ENCODE measurements around the gene FAAP24.
"Not testable (repeated sequence)": the region's sequence is repeated elsewhere in the genome, so short reads cannot be mapped to it uniquely, and the experiment has no call there.

Gene FAAP24, protein sequence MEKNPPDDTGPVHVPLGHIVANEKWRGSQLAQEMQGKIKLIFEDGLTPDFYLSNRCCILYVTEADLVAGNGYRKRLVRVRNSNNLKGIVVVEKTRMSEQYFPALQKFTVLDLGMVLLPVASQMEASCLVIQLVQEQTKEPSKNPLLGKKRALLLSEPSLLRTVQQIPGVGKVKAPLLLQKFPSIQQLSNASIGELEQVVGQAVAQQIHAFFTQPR

DNA sequence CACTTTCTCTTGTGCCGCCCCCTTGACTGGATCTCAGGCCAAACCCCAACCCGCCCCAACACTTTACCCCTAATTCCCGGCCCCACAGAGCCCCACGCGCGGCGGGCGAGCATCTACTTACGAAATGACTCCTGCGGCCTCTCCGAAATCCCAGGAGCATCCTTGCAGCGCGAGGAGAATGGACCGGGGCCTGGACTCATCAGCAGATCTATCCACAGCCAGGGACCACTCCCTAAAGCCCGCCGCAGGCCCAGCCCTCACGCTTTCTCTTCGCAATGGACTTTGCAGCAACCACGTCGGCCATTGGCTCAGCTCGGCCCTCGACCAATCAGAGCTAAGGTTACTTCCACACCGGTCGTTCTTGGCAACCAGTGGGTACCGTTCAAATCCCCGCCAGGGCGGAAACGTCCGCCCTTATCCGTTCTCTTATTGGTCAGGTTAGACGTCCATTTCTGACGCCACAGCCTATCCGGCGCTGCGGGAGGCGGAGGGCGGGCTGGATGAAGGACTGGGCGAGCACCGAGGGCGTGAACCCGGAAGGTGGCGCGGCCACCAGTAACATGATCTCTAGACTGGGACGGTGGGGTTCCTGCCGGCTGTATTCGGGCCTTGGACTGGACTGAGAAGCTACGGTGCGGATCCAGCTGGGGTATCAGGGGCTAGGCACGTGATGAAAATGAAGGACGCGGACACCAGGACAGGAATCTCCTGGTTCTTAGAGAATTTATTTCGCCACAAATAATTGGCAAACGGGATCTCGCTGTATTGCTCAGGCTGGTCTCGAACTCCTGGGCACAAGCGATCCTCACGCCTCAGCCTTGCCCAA lies at the start of gene FAAP24, which contains the start of gene CEP89:
FAAP24 (plus strand) TSS at position 528 of the 826 bp plus-strand sequence. CDS start 955 bp downstream, outside the sequence.
CEP89 (minus strand) TSS at position 244 of the 826 bp plus-strand sequence; CDS start at position 160, 84 bp downstream.
- DNase-seq (ENCODE audit: low read depth) = peak; percentile 99

DNA sequence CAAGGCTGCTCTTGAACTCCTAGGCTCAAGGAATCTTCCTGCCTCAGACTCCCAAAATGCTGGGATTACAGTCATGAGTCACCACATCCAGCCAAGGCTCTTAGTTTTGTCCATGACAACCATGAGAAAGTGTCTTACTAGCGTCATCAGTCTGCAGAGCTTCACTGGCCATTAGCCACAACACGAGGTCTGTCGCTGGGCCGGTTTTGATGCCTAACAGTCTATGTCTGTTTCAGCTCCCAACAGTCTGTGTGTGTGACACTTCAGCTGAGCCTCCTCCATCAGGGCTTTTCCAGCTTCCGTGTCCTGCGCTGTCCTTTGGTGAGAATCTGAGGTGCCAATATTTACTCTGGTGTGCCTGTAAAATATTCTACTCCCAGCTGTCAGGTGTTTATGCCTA lies 47.8 kb upstream of the FAAP24 start:
- no peak for DNase-seq (ENCODE audit: low read depth)

DNA sequence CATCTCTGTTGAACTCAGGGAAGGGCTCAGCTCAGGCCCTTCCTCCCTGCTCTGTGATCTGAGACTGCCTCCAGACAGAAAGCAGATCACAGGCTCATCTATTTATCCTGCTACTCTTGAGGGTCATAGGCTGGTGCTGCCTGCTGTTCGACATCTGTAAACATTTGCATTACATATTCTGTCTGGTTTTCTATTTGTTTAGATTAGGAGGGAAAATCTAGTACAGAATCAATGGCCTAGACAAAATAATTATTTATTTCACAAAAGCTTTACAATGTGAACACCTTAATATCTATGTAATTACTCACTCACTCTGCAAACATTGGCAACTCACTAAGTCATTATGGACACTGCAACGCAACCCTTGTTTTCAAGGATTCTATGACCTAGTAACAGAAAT lies 43.2 kb upstream of the FAAP24 start:
- no peak for DNase-seq (ENCODE audit: low read depth)

DNA sequence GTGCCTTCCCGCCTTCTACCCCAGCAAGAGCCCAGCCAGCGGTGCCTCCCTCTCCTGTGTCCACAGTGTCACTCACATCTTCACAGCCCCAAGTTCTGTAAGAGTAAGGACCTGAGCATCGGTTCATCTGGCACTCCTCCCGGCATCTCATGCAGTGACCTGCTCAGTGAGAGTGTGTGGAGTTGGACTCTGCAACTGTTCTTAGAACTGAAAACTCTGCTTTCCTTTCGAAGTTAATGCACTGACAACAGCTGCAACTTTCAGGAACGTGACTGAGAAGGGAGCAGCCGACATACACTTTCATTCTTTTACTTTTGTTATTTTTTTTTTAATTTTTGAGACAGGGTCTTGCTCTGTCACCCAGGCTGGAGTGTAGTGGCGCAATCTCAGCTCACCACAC lies 41.5 kb upstream of the FAAP24 start:
- no peak for DNase-seq (ENCODE audit: low read depth)

DNA sequence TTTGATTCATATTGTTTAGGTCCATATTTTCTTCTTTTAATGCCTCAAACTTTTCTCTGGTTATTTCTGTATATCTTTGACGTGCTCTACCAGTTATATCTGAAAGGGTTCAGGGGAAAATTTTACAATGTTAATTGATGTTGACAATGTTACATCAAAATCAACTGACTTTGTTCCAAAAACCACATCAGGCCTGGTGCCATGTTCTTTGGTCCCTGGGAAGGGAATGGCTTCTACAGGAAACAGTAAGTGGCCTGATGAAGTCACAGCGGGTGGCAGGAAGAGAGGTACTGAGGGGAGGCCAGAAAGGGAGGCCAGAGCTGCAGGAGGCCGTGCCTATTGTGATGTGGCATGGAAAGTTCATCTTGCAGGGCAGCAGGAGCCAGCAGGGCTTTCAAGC lies 38.5 kb upstream of the FAAP24 start:
- no peak for DNase-seq (ENCODE audit: low read depth)

DNA sequence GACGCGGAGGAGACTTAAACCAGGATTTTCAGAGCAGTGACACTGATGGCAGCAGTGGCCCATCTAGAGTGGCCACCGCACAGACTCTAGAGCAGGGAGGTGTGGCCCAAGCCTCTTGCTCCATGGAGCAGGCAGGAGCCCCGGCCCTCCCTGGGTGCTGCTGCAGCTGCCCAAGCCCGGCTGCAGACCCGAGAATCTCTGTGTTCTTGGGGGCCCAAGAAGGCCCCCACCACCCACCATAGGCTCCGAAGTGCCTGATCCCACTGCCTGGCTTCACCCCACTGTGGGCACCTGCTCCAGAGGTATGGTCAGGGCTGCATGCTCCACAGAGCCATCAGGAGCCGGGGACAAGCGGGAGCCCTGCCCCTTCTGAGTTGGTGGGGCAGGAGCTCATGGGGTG lies 36.4 kb upstream of the FAAP24 start:
- no peak for DNase-seq (ENCODE audit: low read depth)

DNA sequence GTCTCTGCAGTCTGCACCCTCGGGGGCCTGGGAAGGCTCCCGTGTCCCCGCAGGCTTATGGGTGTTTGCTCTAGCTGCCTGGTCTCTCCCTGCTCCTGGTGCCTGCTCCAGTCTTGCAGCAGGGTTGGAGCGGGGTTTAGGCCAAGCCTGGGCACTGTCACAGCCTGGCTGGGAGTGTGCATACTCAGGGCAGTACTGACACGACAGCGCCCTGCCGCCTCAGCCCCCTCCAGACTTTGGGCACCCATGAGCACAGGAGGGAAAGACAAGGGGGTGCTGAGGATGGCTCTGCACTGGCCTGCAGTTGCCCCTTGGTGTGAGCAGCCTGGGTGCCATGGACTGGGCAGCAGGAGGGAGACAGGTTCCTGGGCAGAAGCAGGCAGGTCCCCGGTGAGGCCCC lies 36.0 kb upstream of the FAAP24 start:
- no peak for DNase-seq (ENCODE audit: low read depth)

DNA sequence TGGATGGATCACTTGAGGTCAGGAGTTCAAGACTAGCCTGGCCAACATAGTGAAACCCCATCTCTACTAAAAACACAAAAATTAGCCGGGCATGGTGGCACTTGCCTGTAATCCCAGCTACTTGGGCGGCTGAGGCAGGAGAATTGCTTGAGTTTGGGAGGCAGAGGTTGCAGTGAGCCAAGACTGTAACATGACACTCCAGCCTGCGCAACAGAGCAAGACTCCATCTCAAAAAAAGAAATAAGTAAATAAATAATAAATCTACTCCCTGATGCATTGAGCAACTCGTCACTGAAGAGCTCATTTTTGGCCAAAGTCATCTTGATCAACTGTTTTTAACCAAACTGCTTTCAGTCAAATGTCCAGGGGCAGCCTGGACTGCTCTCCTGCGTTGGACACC lies 30.8 kb upstream of the FAAP24 start:
- peak; percentile 13 for DNase-seq (ENCODE audit: low read depth)

DNA sequence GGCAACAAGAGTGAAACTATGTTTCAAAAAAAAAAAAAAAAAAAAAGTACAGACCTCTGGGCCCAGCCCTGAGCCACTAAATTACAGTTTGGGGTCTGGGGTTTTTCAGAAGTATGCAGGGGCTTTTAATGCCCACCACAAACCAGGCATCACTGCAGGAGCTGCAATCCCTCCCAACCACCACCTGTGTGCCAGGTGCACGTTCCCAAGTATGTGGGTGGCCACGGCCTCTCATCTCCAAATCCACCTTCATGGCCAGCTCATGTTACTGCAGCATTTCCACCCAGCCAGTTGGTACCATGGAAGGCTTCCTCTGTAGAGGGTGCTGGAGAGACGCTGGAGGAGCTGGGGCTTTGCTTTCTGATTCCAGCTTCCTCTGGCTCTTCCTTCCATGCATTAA lies 26.8 kb upstream of the FAAP24 start:
- no peak for DNase-seq (ENCODE audit: low read depth)

DNA sequence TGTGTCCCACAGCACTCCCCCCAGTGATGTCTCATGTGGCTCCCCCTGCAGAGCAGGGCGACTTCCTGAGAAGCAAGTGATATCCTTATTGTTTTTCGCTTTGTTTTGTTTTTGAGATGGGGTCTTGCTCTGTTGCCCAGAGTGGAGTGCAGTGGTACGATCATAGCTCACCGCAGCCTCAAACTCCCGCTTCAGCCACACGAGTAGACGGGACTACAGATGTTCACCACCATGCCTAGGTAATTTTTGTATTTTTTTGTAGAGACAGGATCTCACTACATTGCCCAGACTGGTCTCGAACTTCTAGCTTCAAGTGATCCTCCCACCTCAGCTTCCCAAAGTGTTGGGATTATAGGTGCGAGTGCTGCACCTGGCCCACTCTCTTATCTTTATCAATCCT lies 5.3 kb upstream of the FAAP24 start:
- DNase-seq (ENCODE audit: low read depth) = no peak

DNA sequence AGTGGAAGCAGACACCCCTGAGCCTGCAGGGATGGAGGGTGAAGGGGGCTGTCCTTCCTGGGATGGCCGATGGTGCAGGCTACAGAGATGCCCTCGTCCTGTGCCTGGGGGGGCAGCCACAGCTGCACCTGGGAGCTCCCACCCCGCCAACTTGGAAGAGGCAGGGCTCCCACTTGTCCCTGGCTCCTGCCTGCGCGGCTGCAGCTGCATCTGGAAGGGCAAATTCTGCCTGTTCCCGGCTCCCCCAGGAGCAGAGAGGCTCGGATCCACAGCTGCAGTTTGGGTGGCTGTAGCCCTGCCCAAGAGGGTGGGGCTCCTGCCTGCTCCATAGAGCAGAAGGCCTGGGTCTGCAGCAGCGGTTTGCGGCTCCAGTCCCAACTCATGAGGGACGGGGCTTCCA lies 2.5 kb upstream of the FAAP24 start:
- no peak for DNase-seq (ENCODE audit: low read depth)

DNA sequence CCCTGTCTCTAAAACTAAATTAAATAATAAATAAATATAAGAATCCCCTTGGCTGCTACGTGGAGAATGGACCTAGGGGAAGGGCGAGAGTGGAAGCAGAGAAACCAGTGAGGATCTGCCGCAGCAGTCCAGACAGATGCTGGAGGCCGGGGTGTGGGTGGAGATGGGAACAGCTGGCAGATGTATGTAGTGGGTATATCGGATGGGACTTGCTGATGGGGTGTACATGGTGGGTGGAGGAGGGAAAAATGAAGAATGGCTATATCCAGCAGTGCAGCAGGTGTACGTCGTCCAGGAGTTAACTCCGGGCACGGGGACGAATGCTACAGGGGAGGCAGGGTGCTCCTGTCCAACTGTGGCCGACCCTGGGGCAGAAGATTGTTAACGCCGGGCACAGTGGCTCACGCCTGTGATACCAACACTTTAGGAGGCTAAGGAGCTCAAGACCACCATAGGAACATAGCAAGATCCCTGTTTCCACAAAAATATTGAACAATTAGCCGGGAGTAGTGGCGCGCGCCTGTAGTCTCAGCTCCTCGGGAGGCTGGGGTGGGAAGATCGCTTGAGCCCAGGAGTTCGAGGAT lies 938 bp upstream of the FAAP24 start:
- no peak for DNase-seq (ENCODE audit: low read depth)

DNA sequence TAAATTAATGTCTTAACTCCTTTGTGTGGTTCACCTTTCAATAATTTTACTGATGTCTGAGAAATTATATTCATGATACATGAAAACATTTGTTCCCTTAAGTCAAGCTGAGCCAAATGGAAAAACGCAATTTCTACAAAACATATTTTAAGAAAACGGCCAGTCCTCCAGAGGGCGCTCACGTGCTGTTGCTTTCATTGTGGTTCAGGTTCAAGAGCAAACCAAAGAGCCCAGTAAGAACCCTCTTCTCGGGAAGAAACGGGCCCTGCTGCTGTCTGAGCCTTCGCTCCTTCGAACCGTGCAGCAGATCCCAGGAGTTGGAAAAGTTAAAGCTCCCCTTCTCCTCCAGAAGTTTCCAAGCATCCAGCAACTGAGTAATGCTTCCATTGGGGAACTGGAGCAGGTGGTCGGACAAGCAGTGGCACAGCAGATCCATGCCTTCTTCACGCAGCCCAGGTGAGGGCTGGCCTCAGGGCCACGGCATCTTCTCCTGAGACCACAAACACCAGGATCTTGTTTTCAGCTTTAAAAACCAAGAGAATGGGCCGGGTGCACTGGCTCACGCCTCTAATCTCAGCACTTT lies 4.3 kb downstream of the FAAP24 start:
- peak; percentile 51 for DNase-seq (ENCODE audit: low read depth)

DNA sequence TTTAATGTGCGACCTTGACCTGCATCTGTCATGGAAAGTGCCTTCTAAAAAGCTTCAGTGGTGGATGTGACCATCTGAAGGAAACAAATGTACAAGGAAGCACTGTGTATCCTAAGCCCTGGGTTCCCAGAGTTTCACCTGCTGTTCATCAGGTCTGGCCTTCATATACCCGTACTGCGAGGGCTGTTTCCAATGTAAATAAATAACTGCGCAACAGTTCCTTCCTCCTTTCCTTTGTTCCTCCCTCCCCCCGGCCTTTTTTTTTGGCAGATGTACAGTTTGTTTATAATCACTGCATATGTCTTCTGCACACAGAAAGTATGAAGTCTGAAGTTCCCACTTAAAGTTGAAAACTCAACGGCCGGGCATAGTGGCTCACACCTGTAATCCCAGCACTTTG lies 5.2 kb downstream of the FAAP24 start:
- DNase-seq (ENCODE audit: low read depth) = no peak

DNA sequence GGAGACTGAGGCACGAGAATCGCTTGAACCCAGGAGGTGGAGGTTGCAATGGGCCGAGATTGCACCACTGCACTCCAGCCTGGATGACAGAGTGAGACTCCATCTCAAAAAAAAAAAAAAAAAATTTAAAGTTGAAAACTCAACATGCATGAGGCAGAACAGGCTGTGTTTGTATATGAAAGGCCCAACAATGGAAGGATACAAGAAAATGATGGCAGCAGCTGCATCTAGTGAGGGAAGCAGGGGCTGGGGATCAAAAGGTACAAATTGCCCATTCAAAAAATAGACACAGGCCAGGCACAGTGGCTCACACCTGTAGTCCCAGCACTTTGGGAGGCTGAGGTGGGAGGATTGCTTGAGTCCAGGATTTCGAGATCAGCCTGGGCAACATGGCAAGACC lies 5.8 kb downstream of the FAAP24 start:
- not testable (repeated sequence) for DNase-seq (ENCODE audit: low read depth)

DNA sequence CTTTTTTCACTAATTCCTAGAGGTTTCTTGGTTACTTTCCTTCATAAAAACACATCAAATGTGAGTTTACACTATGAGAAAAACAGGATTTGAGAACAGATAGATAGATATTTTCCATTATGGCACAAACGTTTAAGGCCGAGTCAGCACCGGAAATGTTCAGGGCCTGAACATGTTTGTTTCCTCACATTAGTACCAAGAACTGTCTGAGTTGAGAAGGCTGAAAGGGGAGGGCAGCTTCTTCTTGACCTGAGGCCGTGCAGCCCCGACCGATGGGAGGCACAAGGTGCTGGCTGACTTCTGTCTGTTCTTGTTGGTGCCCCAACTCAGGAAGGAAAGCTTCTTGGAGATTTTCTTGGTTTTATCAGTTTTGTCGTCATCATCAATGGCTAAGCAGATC lies 7.8 kb downstream of the FAAP24 start:
- DNase-seq (ENCODE audit: low read depth) = not testable (repeated sequence)

DNA sequence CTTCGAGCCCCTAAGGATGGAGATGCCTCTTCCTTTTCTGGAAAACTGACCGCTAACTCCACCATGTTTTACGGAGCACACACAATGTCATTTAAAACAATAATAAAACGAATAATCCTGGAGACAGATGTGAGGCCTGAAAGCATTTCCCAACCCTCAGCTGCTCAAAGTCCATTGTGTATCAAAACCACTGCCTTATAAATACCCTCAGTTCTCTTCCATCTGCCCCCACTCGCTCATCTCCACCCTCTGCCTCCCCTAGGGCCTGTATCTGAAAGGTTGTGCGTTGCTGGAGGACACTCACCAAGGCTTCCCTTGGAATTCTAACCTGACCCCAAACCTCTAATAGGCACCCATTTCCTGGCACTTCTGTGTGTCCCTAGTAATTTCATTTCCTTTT lies 10.4 kb downstream of the FAAP24 start:
- DNase-seq (ENCODE audit: low read depth) = not testable (repeated sequence)

DNA sequence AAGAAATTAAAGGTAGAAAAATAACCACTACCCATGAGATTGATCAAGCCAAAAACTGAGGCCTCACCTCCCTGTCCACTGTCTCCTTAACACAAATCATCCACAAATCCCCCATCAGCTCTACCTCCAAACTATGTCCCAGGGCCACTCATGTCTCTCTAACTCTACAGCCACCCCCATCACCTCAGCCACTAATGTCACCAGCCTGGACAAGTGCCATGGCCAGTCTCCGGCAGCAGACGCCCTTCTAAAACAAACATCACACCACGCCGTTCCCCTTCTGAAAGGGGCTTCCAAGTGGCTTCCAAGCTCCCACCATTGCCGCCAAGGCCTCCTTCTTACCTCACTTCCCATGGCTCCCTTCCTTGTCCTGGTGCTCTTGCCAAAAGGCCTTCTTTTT lies 16.2 kb downstream of the FAAP24 start:
- DNase-seq (ENCODE audit: low read depth) = not testable (repeated sequence)

DNA sequence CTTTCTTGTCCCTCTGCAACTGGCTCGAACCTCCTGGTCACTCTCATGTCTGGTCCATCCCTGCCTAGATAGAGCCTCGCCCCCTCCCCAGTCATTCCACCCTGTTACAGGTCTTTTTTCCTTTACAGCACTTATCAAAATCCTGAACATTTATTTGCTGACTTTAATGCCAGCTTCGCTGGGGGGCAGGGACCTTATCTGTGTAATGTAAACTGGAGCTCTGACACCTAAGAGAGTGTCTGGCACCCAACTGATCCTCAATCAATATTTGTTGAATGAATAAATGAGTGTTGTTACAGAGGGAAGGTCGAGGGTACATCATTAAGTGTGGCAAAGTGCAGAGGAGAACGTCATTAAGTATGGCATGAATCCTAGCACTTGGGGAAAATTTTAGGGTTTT lies 16.7 kb downstream of the FAAP24 start:
- DNase-seq (ENCODE audit: low read depth) = no peak

DNA sequence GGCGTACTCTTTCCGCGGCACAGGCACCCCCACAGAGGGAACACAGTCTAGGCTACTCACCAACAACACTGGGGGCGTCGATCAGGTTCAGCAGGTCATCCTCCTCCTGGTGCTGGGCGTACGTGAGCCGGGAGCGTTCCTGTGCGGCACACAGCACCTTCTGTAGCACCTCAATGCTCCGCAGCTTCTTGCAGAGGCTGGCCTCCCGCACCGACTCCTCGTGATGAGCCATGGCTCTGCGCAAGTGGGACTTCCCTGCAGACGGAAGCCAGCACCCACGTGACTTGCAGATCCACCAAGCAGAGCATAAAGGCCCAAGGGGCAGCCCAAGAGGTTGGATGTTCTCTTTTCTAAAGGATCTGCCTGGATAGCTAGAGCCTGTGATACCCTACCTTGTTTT lies 23.9 kb downstream of the FAAP24 start:
- DNase-seq (ENCODE audit: low read depth) = not testable (repeated sequence)

DNA sequence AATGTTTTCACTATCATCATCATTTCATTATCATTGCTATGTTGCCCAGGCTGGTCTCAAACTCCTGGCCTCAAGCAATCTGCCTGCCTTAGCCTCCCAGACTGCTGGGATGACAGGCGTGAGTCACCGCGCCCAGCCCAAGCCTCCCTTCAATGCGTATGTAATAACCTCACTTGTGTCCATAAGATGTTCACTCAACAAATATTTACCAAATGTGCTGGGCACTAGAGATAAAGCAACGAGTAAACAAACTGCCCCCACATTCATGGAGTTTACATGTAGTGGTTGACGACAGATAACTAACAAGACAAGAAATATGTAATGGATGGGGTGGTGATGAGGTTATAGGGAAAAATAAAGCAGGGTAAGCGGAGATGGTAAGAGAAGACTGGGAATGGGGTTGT lies 25.0 kb downstream of the FAAP24 start:
- not testable (repeated sequence) for DNase-seq (ENCODE audit: low read depth)

DNA sequence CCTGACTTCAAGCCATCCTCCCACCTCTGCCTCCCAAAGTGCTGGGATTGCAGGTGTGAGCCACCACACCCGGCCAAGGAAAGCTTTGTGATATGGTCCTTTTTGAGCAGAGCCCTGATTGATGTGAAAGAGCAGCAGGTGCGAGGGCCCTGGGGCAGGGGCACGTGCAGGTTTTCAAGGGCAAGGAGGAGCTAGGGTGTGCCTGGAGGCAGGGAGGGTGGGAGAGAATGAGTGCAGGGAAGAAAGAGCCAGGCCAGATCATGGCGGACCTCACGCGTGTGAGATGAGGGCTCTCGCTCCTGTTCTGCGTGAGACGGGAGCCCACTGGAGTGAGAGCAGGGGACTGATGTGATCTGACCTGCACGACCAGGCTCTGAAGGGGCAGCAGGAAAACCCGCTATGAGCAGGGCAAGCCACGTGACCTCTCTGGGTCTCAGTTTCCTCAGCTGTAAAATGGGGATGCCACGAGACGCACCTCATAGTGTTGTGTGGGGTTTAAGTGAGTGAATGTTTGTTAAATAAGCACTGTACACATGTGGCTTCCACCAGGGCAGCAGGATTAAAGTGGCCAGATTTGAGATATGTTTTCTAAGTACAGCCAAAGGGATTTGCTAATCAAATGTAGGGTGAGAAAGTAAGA lies 25.8 kb downstream of the FAAP24 start:
- DNase-seq (ENCODE audit: low read depth) = no peak

Data from fibroblast of the conjunctiva (primary cell).